ENCODE measurements around the gene PKDCC. TPM values are rescaled to one million over a fixed set of nuclear protein-coding genes. Genes with fewer than 3 reads are reported as not detected.

PKDCC gene
- total and polyA plus RNA-seq, 10 of the 15 experiments (the other 5 are each of a cell fraction or from before 2014, with no cell fraction given), result 0.13 to 10.2 (median 2.3) TPM

- DNase-seq (ENCODE audit: low read depth, low spot score) (no peak), FAIRE-seq (no peak), ATAC-seq (no peak)
- POLR2A ChIA-PET, result no interaction called here
- no peaks in the 10 kb centered on the region for H3K36me3 ChIP-seq (ENCODE audit: control insufficient read depth in 2 of 2, insufficient read depth in 2 of 2, low read length in 1 of 2)
- H2AFZ ChIP-seq (ENCODE audit: control insufficient read depth, low read depth, low read length), result no peak overlapping the region
- RAD21 ChIA-PET (ENCODE audit: unreplicated experiment), result no interaction called here
- no peak overlapping the region for H3K4me3 ChIP-seq
- no peak overlapping the region for H3K27ac ChIP-seq (ENCODE audit: control insufficient read depth, insufficient read depth)
- WGBS (ENCODE audit: insufficient coverage, insufficient replicate concordance, low lambda C conversion rate, missing lambda C conversion rate), result 34% methylated on average over 8 of the region's 8 CpGs
- no TSS peak for BruUV-seq (replicated peaks)
- intact Hi-C loops (cut with micrococcal nuclease; ENCODE audit: unreplicated experiment) (no loop called here), in situ Hi-C loops (cut with MboI) (no loop called here)
- H3K4me1 ChIP-seq (ENCODE audit: control insufficient read depth, insufficient read depth, low read length), result no peaks in the 10 kb centered on the region
- no peak overlapping the region for H3K4me2 ChIP-seq (ENCODE audit: control insufficient read depth, insufficient read depth)
- TF ChIP-seq E2F4 (IDR thresholded peaks at IDR 0.05; ENCODE audit: low read depth, low read length) (no peak), FOXM1 (IDR thresholded peaks at IDR 0.05; ENCODE audit: low read depth, low read length) (no peak), ESRRA (IDR thresholded peaks at IDR 0.05; ENCODE audit: low read length) (no peak), POLR2AphosphoS2 (IDR thresholded peaks at IDR 0.05; ENCODE audit: low read depth, low read length) (no peak), ZNF384 (IDR thresholded peaks at IDR 0.05; ENCODE audit: borderline replicate concordance, low read depth, low read length) (no peak), ZNF274 (IDR thresholded peaks at IDR 0.05; ENCODE audit: insufficient read depth, insufficient read length) (no peak), E2F8 (IDR thresholded peaks at IDR 0.05; ENCODE audit: low read depth, partially characterized antibody) (no peak), IKZF1 (conservative IDR thresholded peaks at IDR 0.05) (no peak)
- no peaks in the 10 kb centered on the region for H4K20me1 ChIP-seq (ENCODE audit: control insufficient read depth, insufficient read depth)
- H3K9ac ChIP-seq (ENCODE audit: control insufficient read depth, insufficient read depth, low read length), result no peak overlapping the region
- H3K27me3 ChIP-seq (replicated peaks in 1 of 2; ENCODE audit: control insufficient read depth in 2 of 2, insufficient read depth in 2 of 2, low read length in 1 of 2), result peaks cover 3% of the 10 kb centered on the region in 2 experiments; a peak in 3 of 4 replicates
- CTCF ChIA-PET, result interaction anchor here (0.8 to 1.3 kb wide), 4 partner anchors 30 to 190 kb away, joined by 3 to 5 read pairs (median 3); no protein-coding TSS in a partner anchor
- SMC1A ChIA-PET (ENCODE audit: uncharacterized antibody, unreplicated experiment), result interaction anchor here (1.0 kb wide), 2 partner anchors 27 to 186 kb away, joined by 3 read pairs; no protein-coding TSS in a partner anchor
- no peaks in the 10 kb centered on the region for H3K9me3 ChIP-seq (replicated peaks; ENCODE audit: control insufficient read depth, insufficient read depth, low read length)
- no peaks in the 10 kb centered on the region for H3K79me2 ChIP-seq (ENCODE audit: control insufficient read depth, insufficient read depth, low read length)
Observed at GRCh38 chr2:42057159-42057901, 9.5 kb downstream of the PKDCC start.
